ENCODE data around the gene TMOD1.

TMOD1 gene

GRCh38 chr9:97551308-97551707, 49.8 kb downstream of the TMOD1 start:
- CTCF ChIA-PET: no interaction called here
- TF ChIP-seq CTCF (IDR thresholded peaks at IDR 0.05; ENCODE audit: insufficient read depth, low read length, missing control alignments): no peak
- H3K4me3 ChIP-seq (ENCODE audit: low read depth, low read length): no peak overlapping the region
- no peak for DNase-seq (ENCODE audit: low read depth, low spot score)
- POLR2A ChIA-PET: no interaction called here

GRCh38 chr9:97553141-97553540, 51.7 kb downstream of the TMOD1 start:
- TF ChIP-seq CTCF (IDR thresholded peaks at IDR 0.05; ENCODE audit: insufficient read depth, low read length, missing control alignments): no peak
- no peak for DNase-seq (ENCODE audit: low read depth, low spot score)
- POLR2A ChIA-PET: no interaction called here
- CTCF ChIA-PET: no interaction called here
- no peak overlapping the region for H3K4me3 ChIP-seq (ENCODE audit: low read depth, low read length)

- ChIA-PET POLR2A (no interaction called here), CTCF (no interaction called here)
- H3K4me3 ChIP-seq (ENCODE audit: low read depth, low read length): no peak overlapping the region
- no peak for TF ChIP-seq CTCF (IDR thresholded peaks at IDR 0.05; ENCODE audit: insufficient read depth, low read length, missing control alignments)
- DNase-seq (ENCODE audit: low read depth, low spot score): no peak
These were observed 52.4 kb downstream of the TMOD1 start for GRCh38 chr9:97553841-97554240.

GRCh38 chr9:97554566-97555075, 53.2 kb downstream of the TMOD1 start:
- POLR2A ChIA-PET: no interaction called here
- CTCF ChIA-PET: no interaction called here
- H3K4me3 ChIP-seq (ENCODE audit: low read depth, low read length): no peak overlapping the region
- TF ChIP-seq CTCF (IDR thresholded peaks at IDR 0.05; ENCODE audit: insufficient read depth, low read length, missing control alignments): no peak
- DNase-seq (ENCODE audit: low read depth, low spot score): no peak

- ChIA-PET CTCF (no interaction called here), POLR2A (no interaction called here)
- no peak for TF ChIP-seq CTCF (IDR thresholded peaks at IDR 0.05; ENCODE audit: insufficient read depth, low read length, missing control alignments)
- no peak for DNase-seq (ENCODE audit: low read depth, low spot score)
- no peak overlapping the region for H3K4me3 ChIP-seq (ENCODE audit: low read depth, low read length)
These were observed 53.7 kb downstream of the TMOD1 start for GRCh38 chr9:97555164-97555563.

- POLR2A ChIA-PET: no interaction called here
- no peak for TF ChIP-seq CTCF (IDR thresholded peaks at IDR 0.05; ENCODE audit: insufficient read depth, low read length, missing control alignments)
- no peak overlapping the region for H3K4me3 ChIP-seq (ENCODE audit: low read depth, low read length)
- DNase-seq (ENCODE audit: low read depth, low spot score): no peak
- CTCF ChIA-PET: no interaction called here
These were observed 54.7 kb downstream of the TMOD1 start for GRCh38 chr9:97556036-97556720.

Data from AG04449 (cell line).